A673 (cell line): ENCODE measurements around the gene IL10RB. TPM values are rescaled to one million over a fixed set of nuclear protein-coding genes. Genes with fewer than 3 reads are reported as not detected.

Source experiments
- BruUV-seq: library from RNA; stranded (reverse); fragments of 400-500 nt; replicated peaks from 2 replicates; lab custom pipeline; 2021; lab: Mats Ljungman, UMichigan
- CTCF ChIA-PET: fragments of 300-600 bp; sonication (Branson Sonifier 250); formaldehyde crosslinking; loops from one replicate; lab custom pipeline; 2022; ENCODE audit warnings: antibody characterized with exemption; lab: Charles Lee
- POLR2A ChIA-PET: fragments of 300-600 bp; sonication (Branson Sonifier 250); formaldehyde crosslinking; loops from one replicate; lab custom pipeline; 2022; ENCODE audit warnings: antibody characterized with exemption; ENCODE audit not compliant: low non-redundant PET; lab: Charles Lee
- DNase-seq: peaks from one replicate; pipeline ENCODE4 v3.0.0-alpha.2; 2015; ENCODE audit warnings: low spot score
- H3K27ac ChIP-seq: fragments of 200-600 bp; sonication (generic); 2 replicates; pipeline ENCODE4 v1.5.1; 2016; ENCODE audit warnings: mixed run types, low read depth, mild to moderate bottlenecking, mixed read lengths, antibody characterized with exemption, low read length; ENCODE audit not compliant: poor library complexity, severe bottlenecking
- H3K27me3 ChIP-seq: fragments of 200-600 bp; sonication (generic); replicated peaks from 2 replicates; pipeline ENCODE4 v1.6.1; 2017; ENCODE audit warnings: mixed run types, low read depth, mild to moderate bottlenecking, mixed read lengths, antibody characterized with exemption, low read length; ENCODE audit not compliant: insufficient read depth, poor library complexity
- H3K36me3 ChIP-seq: fragments of 200-600 bp; sonication (generic); 2 replicates; pipeline ENCODE4 v1.6.1; 2016; ENCODE audit warnings: mixed run types, mild to moderate bottlenecking, mixed read lengths, antibody characterized with exemption, low read length; ENCODE audit not compliant: insufficient read depth, poor library complexity, severe bottlenecking
- H3K4me1 ChIP-seq: fragments of 200-600 bp; sonication (generic); 2 replicates; pipeline ENCODE4 v1.6.1; 2017; ENCODE audit warnings: mixed run types, mild to moderate bottlenecking, mixed read lengths, antibody characterized with exemption, low read length; ENCODE audit not compliant: insufficient read depth, poor library complexity, severe bottlenecking
- H3K4me3 ChIP-seq: fragments of 200-600 bp; sonication (generic); 2 replicates; pipeline ENCODE4 v1.5.1; 2016; ENCODE audit warnings: low read depth, mixed run types, mild to moderate bottlenecking, mixed read lengths, low read length; ENCODE audit not compliant: poor library complexity, severe bottlenecking
- H3K9me3 ChIP-seq: fragments of 200-600 bp; sonication (generic); 2 replicates; pipeline ENCODE4 v1.6.1; 2016; ENCODE audit warnings: mixed run types, low read depth, mild to moderate bottlenecking, mixed read lengths, antibody characterized with exemption, low read length; ENCODE audit not compliant: poor library complexity, severe bottlenecking
- EZH2 ChIP-seq: fragments of 200-600 bp; sonication (generic); IDR thresholded peaks from 2 replicates; pipeline ENCODE4 v1.6.1; 2017; ENCODE audit warnings: borderline replicate concordance, low read depth, mild to moderate bottlenecking, mixed read lengths, antibody characterized with exemption, low read length; ENCODE audit not compliant: poor library complexity, severe bottlenecking
- intact Hi-C: fragments of 100-400 bp; cut with micrococcal nuclease; formaldehyde crosslinking; loops from one replicate; pipeline ENCODE4 v1.10.0; 2022; ENCODE audit not compliant: unreplicated experiment
- total RNA-seq: library from RNA; stranded (reverse); gene quantifications from 2 replicates; pipeline ENCODE4 v1.2.3, GENCODE V29; 2021
- TF ChIP-seq, protein P1 (sequence below): fragments of 300-800, 200-600 bp; sonication (generic); conservative IDR thresholded peaks from 2 replicates; pipeline ENCODE4 v1.5.1; 2017; ENCODE audit warnings: low read depth, mild to moderate bottlenecking, antibody characterized with exemption, low read length, moderate library complexity, mixed read lengths

Gene IL10RB
- total RNA-seq, 1 experiment from 2014 or later = 11.1 TPM

DNA sequence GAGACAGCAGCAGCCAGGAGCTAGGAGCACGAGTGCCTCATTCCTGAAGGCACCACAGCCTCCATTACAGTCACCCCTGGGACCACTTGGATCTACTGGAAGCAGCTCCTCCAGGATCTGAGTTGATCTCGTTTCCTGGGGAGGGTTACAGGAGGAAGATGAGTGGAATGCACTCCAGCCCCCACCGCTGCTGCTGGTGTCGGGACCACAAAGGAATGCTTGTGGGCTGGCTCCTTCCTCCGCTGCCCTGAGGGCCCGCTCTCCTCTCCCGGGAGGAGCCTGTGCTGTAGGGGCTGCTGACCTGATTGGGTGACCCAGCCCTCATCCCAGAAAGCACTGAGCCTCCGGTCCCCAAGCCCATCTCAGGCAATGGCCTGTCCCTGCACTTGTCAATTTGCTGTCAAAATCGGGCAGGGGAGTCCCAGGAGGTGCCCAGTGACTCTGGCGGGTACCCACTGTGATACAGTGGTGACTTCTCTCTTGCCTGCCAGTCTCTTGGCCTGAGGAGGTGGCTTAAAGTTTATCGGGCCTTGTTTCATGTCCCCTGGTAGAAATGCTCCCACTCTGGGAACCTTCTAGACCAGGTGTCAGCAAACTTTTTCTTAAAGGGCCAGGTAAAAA lies 23.1 kb downstream of the IL10RB start:
- no peak overlapping the region for H3K4me3 ChIP-seq
- H3K36me3 ChIP-seq = no peaks in the 10 kb centered on the region
- intact Hi-C loops = no loop called here
- H3K27me3 ChIP-seq = no peaks in the 10 kb centered on the region
- ChIA-PET CTCF (no interaction called here), POLR2A (no interaction called here)
- no peaks in the 10 kb centered on the region for H3K9me3 ChIP-seq
- no TSS peak for BruUV-seq
- TF ChIP-seq EZH2 = no peak
- TF ChIP-seq, protein P1, sequence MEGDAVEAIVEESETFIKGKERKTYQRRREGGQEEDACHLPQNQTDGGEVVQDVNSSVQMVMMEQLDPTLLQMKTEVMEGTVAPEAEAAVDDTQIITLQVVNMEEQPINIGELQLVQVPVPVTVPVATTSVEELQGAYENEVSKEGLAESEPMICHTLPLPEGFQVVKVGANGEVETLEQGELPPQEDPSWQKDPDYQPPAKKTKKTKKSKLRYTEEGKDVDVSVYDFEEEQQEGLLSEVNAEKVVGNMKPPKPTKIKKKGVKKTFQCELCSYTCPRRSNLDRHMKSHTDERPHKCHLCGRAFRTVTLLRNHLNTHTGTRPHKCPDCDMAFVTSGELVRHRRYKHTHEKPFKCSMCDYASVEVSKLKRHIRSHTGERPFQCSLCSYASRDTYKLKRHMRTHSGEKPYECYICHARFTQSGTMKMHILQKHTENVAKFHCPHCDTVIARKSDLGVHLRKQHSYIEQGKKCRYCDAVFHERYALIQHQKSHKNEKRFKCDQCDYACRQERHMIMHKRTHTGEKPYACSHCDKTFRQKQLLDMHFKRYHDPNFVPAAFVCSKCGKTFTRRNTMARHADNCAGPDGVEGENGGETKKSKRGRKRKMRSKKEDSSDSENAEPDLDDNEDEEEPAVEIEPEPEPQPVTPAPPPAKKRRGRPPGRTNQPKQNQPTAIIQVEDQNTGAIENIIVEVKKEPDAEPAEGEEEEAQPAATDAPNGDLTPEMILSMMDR = no peak
- no peaks in the 10 kb centered on the region for H3K4me1 ChIP-seq
- no peak overlapping the region for H3K27ac ChIP-seq
- DNase-seq = no peak

DNA sequence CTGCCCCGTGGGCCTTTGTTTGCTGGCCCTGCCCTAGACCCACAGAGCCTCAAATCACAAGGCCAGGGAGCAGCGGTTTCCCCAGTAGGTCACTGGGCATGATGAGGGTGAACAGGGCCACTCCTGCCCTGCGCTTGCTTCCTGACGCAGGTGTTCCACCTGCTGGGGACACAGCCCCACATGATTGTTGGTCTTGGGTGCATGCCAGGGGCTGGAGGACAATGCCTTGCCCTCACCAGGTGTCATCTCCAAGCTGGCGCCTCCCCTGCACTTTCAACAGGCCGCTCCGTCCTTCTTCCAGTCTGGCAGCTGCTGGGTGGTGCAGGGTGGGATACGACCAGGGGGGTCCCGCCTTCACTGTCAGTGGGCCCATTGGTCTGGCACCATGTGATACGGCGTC lies 24.3 kb downstream of the IL10RB start:
- Histone ChIP-seq H3K4me3 (no peak overlapping the region), H3K36me3 (no peaks in the 10 kb centered on the region), H3K27ac (no peak overlapping the region), H3K27me3 (no peaks in the 10 kb centered on the region), H3K4me1 (no peaks in the 10 kb centered on the region), H3K9me3 (no peaks in the 10 kb centered on the region)
- intact Hi-C loops = no loop called here
- POLR2A ChIA-PET = no interaction called here
- no peak for DNase-seq
- no peak for TF ChIP-seq EZH2
- TF ChIP-seq, protein P1 = no peak
- BruUV-seq = no TSS peak
- CTCF ChIA-PET = no interaction called here

DNA sequence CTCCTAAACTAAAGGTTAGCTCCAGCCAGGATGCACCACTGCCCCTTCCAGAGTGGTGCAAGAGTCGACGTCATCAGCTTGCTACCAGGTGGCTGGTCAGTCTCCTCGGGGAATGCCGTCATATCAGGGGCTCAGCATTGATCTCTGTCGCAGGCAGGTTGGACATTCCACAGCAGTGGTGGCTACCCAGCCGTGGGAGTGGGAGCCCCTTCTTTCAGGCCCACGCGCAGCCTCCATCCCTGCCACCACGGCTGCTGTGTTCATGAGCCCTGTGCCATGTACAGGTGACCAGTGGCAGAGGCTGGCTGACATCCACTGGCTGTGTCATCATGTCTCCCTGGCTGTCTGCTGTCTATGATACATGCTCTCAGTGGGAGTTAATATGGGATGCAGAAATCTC lies 25.5 kb downstream of the IL10RB start:
- Histone ChIP-seq H3K4me3 (no peak overlapping the region), H3K27ac (no peak overlapping the region), H3K27me3 (no peaks in the 10 kb centered on the region), H3K4me1 (no peaks in the 10 kb centered on the region), H3K36me3 (peaks cover 5% of the 10 kb centered on the region), H3K9me3 (no peaks in the 10 kb centered on the region)
- CTCF ChIA-PET = interaction anchor here (0.5 kb wide), 1 partner anchor 465 kb away, joined by 7 read pairs; no protein-coding TSS in a partner anchor
- TF ChIP-seq, protein P1 = no peak
- no peak for TF ChIP-seq EZH2
- POLR2A ChIA-PET = interaction anchor here (0.6 kb wide), 1 partner anchor 472 kb away, joined by 3 read pairs; no protein-coding TSS in a partner anchor
- intact Hi-C loops = no loop called here
- DNase-seq = no peak
- BruUV-seq = no TSS peak
